A375 (cell line): ENCODE measurements around the gene EGR1. TPM values are rescaled to one million over a fixed set of nuclear protein-coding genes. Genes with fewer than 3 reads are reported as not detected.

Experiments
- small RNA-seq: library from RNA; depleted of rRNA; stranded (forward); fragments of <200 nt; gene quantifications from one replicate; pipeline ENCODE3, GENCODE V24; 2014
- total RNA-seq: library from RNA; depleted of rRNA; stranded (reverse); fragments of >200 nt; shearing (Covaris generic); gene quantifications from 2 replicates; pipeline ENCODE4 v1.2.3, GENCODE V29; 2014; rRNA removed

EGR1 gene
- 10.7 and 16.8 TPM in 2 replicates for total RNA-seq

GRCh38 chr5:138465261-138466124, at the start of gene EGR1:
Gene EGR1, plus strand, starts transcription at chr5:138465479. Its CDS starts 283 bp downstream, at chr5:138465762.

DNA sequence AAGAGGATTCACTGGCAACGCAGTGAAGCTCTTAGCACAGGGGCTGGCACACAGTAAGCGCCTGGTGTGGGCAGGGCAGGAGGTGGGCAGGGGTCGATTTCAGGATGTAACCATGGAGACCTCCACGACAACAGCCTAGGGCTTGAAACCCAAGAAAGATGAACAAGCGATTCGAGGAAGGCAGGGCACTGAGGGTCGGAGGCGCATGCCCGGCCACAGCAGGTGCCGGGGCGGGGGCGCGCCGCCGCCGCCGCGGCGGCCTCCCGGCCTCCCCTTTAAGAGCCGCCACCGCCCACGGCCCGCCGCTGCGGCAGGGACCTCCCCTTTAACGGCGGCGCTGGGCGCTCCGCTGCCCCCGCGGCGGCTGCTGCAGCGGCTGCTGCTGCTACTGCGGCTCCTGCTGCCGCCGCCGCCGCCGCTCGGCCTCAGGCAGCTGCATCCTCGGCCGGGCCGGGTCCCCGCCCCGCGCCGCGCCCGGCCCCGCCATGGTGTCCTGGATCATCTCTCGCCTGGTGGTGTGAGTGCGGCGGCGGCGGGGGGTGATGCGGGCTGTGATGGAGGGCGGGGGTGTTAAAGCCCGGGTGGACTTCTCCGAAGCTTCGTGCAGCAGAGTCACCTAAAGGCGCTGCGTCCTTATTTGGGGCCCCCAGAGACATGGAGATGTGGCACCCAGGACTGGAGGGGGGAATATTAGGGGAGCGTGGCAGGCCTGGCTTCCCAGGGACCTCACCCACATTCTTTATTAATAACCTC, 26.4 kb upstream of the EGR1 start, which contains the start of gene REEP2:
REEP2 (plus strand) TSS at position 334 of the 753 bp plus-strand sequence; CDS start at position 486, 152 bp downstream.

Small RNAs within 50 kb of the gene (small RNA-seq; reads per million reads assigned to genes)
- gene AC113403.1 = not detected

Other genes with a start within 250 kb of the EGR1 start
- gene GFRA3, start 190.9 kb upstream of the EGR1 start, total RNA-seq = 0.08 TPM in 1 of 2 replicates, not detected in the other
- gene CDC25C, start 133.7 kb upstream of the EGR1 start, total RNA-seq = 15.4 and 17.2 TPM in 2 replicates
- gene FAM53C, start 127.2 kb upstream of the EGR1 start, total RNA-seq = 37.4 and 39.6 TPM in 2 replicates
- 31.7 and 32.9 TPM in 2 replicates for gene KDM3B, start 112.8 kb upstream of the EGR1 start, total RNA-seq
- 16.9 and 18.6 TPM in 2 replicates for gene REEP2, start 26.4 kb upstream of the EGR1 start, total RNA-seq
- gene ETF1, start 77.8 kb downstream of the EGR1 start, total RNA-seq = 162 and 168 TPM in 2 replicates
- 529 and 553 TPM in 2 replicates for gene HSPA9, start 109.9 kb downstream of the EGR1 start, total RNA-seq